Activated gamma-delta T cell (primary cell): Measurements from ENCODE around the gene CLPSL2.

Experiments
- DNase-seq: peaks from one replicate; lab custom pipeline; 2025; lab: John Stamatoyannopoulos, UW

CLPSL2 gene

GRCh38 chr6:35787266-35788218 lies 11.1 kb downstream of the CLPSL2 start:
- DNase-seq, result no peak

- DNase-seq, result no peak
These were observed 12.1 kb downstream of the CLPSL2 start for GRCh38 chr6:35788423-35788982.

- no peak for DNase-seq
These were observed 14.3 kb downstream of the CLPSL2 start for GRCh38 chr6:35790683-35791082.

- no peak for DNase-seq
These were observed 18.4 kb downstream of the CLPSL2 start for GRCh38 chr6:35794536-35795452.

GRCh38 chr6:35795453-35796071 lies 19.2 kb downstream of the CLPSL2 start:
- DNase-seq, result no peak

- DNase-seq, result no peak
These were observed 19.8 kb downstream of the CLPSL2 start for GRCh38 chr6:35796236-35796635.

- DNase-seq, result no peak
These were observed 21.6 kb downstream of the CLPSL2 start for GRCh38 chr6:35797837-35798526.

- no peak for DNase-seq
These were observed 22.3 kb downstream of the CLPSL2 start for GRCh38 chr6:35798706-35799105.

GRCh38 chr6:35801148-35801547 lies 24.8 kb downstream of the CLPSL2 start:
- DNase-seq, result no peak

- DNase-seq, result no peak
These were observed 28.8 kb downstream of the CLPSL2 start, which contains the start of gene LHFPL5 for GRCh38 chr6:35804996-35805736. TSS of gene LHFPL5 (plus strand) at chr6:35805352. CDS start at chr6:35805671, 319 bp downstream.

- DNase-seq, result no peak
These were observed 32.3 kb downstream of the CLPSL2 start for GRCh38 chr6:35808688-35809087.

- no peak for DNase-seq
These were observed 33.4 kb downstream of the CLPSL2 start for GRCh38 chr6:35809809-35810208.

GRCh38 chr6:35810971-35811698 lies 34.7 kb downstream of the CLPSL2 start:
- DNase-seq, result no peak

GRCh38 chr6:35811699-35811995 lies 35.2 kb downstream of the CLPSL2 start:
- no peak for DNase-seq

GRCh38 chr6:35817515-35817914 lies 41.1 kb downstream of the CLPSL2 start:
- no peak for DNase-seq

- DNase-seq, result no peak
These were observed 47.2 kb downstream of the CLPSL2 start for GRCh38 chr6:35823601-35824000.

- no peak for DNase-seq
These were observed 48.3 kb downstream of the CLPSL2 start for GRCh38 chr6:35824552-35825192.
